DOHH2 (cell line): ENCODE data around the gene CCDC69.

Source experiments
- H3F3A ChIP-seq: fragments of 200-600 bp; sonication (generic), shearing (Covaris generic); 2 replicates; pipeline ENCODE4 v1.6.0; 2016; ENCODE audit warnings: antibody characterized with exemption, mild to moderate bottlenecking; ENCODE audit not compliant: control insufficient read depth, insufficient read depth
- H3K27ac ChIP-seq: fragments of 200-600 bp; sonication (generic); 2 replicates; pipeline ENCODE4 v1.5.1; 2014; ENCODE audit warnings: low read depth, mild to moderate bottlenecking, low read length, moderate library complexity
- H3K27me3 ChIP-seq: fragments of 200-600 bp; sonication (generic); 2 replicates; pipeline ENCODE4 v1.6.1; 2014; ENCODE audit warnings: mild to moderate bottlenecking, low read length, mixed read lengths; ENCODE audit not compliant: control insufficient read depth
- H3K36me3 ChIP-seq: fragments of 200-600 bp; sonication (generic); 2 replicates; pipeline ENCODE4 v1.6.1; 2014; ENCODE audit warnings: mild to moderate bottlenecking, low read length, moderate library complexity, mixed read lengths; ENCODE audit not compliant: control insufficient read depth
- H3K4me1 ChIP-seq: fragments of 200-600 bp; sonication (generic); 2 replicates; pipeline ENCODE4 v1.6.1; 2014; ENCODE audit warnings: mild to moderate bottlenecking, low read length, mixed read lengths; ENCODE audit not compliant: control insufficient read depth
- H3K4me2 ChIP-seq: fragments of 200-600 bp; sonication (generic); 2 replicates; pipeline ENCODE4 v1.6.0; 2014; ENCODE audit warnings: mild to moderate bottlenecking, low read length, moderate library complexity
- H3K4me3 ChIP-seq: fragments of 200-600 bp; sonication (generic); 2 replicates; pipeline ENCODE4 v1.5.1; 2014; ENCODE audit warnings: mild to moderate bottlenecking, low read length, mixed read lengths
- H3K79me2 ChIP-seq: fragments of 200-600 bp; sonication (generic); 2 replicates; pipeline ENCODE4 v1.6.1; 2014; ENCODE audit warnings: mild to moderate bottlenecking, low read length, mixed read lengths; ENCODE audit not compliant: control insufficient read depth
- H3K9me2 ChIP-seq: fragments of 200-600 bp; sonication (generic); replicated peaks from 2 replicates; pipeline ENCODE4 v1.6.1; 2014; ENCODE audit warnings: mild to moderate bottlenecking, low read length, mixed read lengths; ENCODE audit not compliant: control insufficient read depth
- H3K9me3 ChIP-seq: fragments of 200-600 bp; sonication (generic); 2 replicates; pipeline ENCODE4 v1.6.1; 2014; ENCODE audit warnings: antibody characterized with exemption, low read length, mixed read lengths; ENCODE audit not compliant: control insufficient read depth, insufficient read depth
- H4K20me1 ChIP-seq: fragments of 200-600 bp; sonication (generic); 2 replicates; pipeline ENCODE4 v1.6.0; 2014; ENCODE audit warnings: low read depth, mild to moderate bottlenecking, antibody characterized with exemption, low read length, moderate library complexity; ENCODE audit not compliant: control insufficient read depth, insufficient read depth
- CTCF ChIP-seq: fragments of 200-600 bp; sonication (generic); IDR thresholded peaks from one replicate; pipeline ENCODE4 v1.5.1; 2014; ENCODE audit warnings: antibody characterized with exemption, mild to moderate bottlenecking, low read depth, low read length; ENCODE audit not compliant: poor library complexity, severe bottlenecking
- EZH2phosphoT487 ChIP-seq: fragments of 200-600 bp; sonication (generic); IDR thresholded peaks from 2 replicates; pipeline ENCODE4 v1.6.1; 2017; ENCODE audit warnings: borderline replicate concordance, mild to moderate bottlenecking, antibody characterized with exemption, low read length, moderate library complexity, mixed read lengths

Gene CCDC69

GRCh38 chr5:151230048-151230680, 6.3 kb upstream of the CCDC69 start:
- H3F3A ChIP-seq: peaks cover 16% of the 10 kb centered on the region
- TF ChIP-seq EZH2phosphoT487: no peak
- TF ChIP-seq CTCF: no peak
- H3K4me2 ChIP-seq: no peak overlapping the region
- no peaks in the 10 kb centered on the region for H3K27me3 ChIP-seq
- no peak overlapping the region for H3K4me3 ChIP-seq
- H3K9me2 ChIP-seq: no peaks in the 10 kb centered on the region
- H3K9me3 ChIP-seq: no peaks in the 10 kb centered on the region
- peaks cover 50% of the 10 kb centered on the region for H3K4me1 ChIP-seq
- no peaks in the 10 kb centered on the region for H3K79me2 ChIP-seq
- peaks cover 4% of the 10 kb centered on the region; the same call in 1 of the 2 replicates for H3K36me3 ChIP-seq
- no peaks in the 10 kb centered on the region for H4K20me1 ChIP-seq
- H3K27ac ChIP-seq: no peak overlapping the region

GRCh38 chr5:151228986-151229385, 5.1 kb upstream of the CCDC69 start:
- Histone ChIP-seq H4K20me1 (no peaks in the 10 kb centered on the region), H3K9me3 (no peaks in the 10 kb centered on the region), H3K79me2 (no peaks in the 10 kb centered on the region), H3K9me2 (no peaks in the 10 kb centered on the region), H3K27ac (no peak overlapping the region), H3K4me3 (no peak overlapping the region), H3F3A (peaks cover 20% of the 10 kb centered on the region), H3K27me3 (no peaks in the 10 kb centered on the region), H3K4me1 (peaks cover 50% of the 10 kb centered on the region), H3K4me2 (no peak overlapping the region), H3K36me3 (peaks cover 4% of the 10 kb centered on the region; the same call in 1 of the 2 replicates)
- TF ChIP-seq CTCF (no peak), EZH2phosphoT487 (no peak)

GRCh38 chr5:151227918-151228447, 4.1 kb upstream of the CCDC69 start:
- no peak overlapping the region for H3K4me3 ChIP-seq
- H3F3A ChIP-seq: peaks cover 19% of the 10 kb centered on the region
- no peaks in the 10 kb centered on the region for H4K20me1 ChIP-seq
- H3K4me2 ChIP-seq: no peak overlapping the region
- no peak for TF ChIP-seq CTCF
- TF ChIP-seq EZH2phosphoT487: no peak
- no peak overlapping the region for H3K27ac ChIP-seq
- no peaks in the 10 kb centered on the region for H3K9me3 ChIP-seq
- H3K9me2 ChIP-seq: no peaks in the 10 kb centered on the region
- peaks cover 41% of the 10 kb centered on the region for H3K4me1 ChIP-seq
- H3K36me3 ChIP-seq: peaks cover 10% of the 10 kb centered on the region
- peaks cover 9% of the 10 kb centered on the region for H3K79me2 ChIP-seq
- H3K27me3 ChIP-seq: no peaks in the 10 kb centered on the region
